ENCODE measurements around the gene ATF7. TPM values are rescaled to one million over a fixed set of nuclear protein-coding genes. Genes with fewer than 3 reads are reported as not detected.

Gene ATF7
- total and polyA plus RNA-seq, 2 donors (not counting 1 experiment from before 2014, with no cell fraction given): 15.7 to 42.2 TPM

- Histone ChIP-seq H3K27ac (ENCODE audit: low read length in 2 of 2) (peak overlapping the region; percentile 84 to 90), H4K20me1 (ENCODE audit: control insufficient read depth, insufficient read depth, low read length, poor library complexity, severe bottlenecking) (no peaks in the 10 kb centered on the region), H3K4me1 (ENCODE audit: control insufficient read depth in 2 of 2, insufficient read depth in 2 of 2, low read length in 2 of 2) (peaks cover 19 to 27% of the 10 kb centered on the region in 2 donors), H3K4me2 (replicated peaks; ENCODE audit: low read depth, low read length, poor library complexity, severe bottlenecking) (peak overlapping the region; percentile 93), H3K4me3 (ENCODE audit: control extremely low read depth in 1 of 5, extremely low read depth in 1 of 5, insufficient read depth in 1 of 5, low read depth in 2 of 5, low read length in 4 of 5) (peak overlapping the region; percentile 51 to 68 (median 61)), H3K9me3 (ENCODE audit: control extremely low read depth in 1 of 3, control insufficient read depth in 2 of 3, insufficient read depth in 1 of 3, low read length in 2 of 3) (no peaks in the 10 kb centered on the region), H2AFZ (ENCODE audit: insufficient read depth, low read depth, low read length, poor library complexity, severe bottlenecking) (peak overlapping the region; percentile 71), H3K27me3 (replicated peaks in 1 of 4; ENCODE audit: control extremely low read depth in 1 of 4, control insufficient read depth in 3 of 4, insufficient read depth in 4 of 4, low read length in 3 of 4) (no peaks in the 10 kb centered on the region), H3K36me3 (replicated peaks in 1 of 2; ENCODE audit: control extremely low read depth in 1 of 2, control insufficient read depth in 1 of 2, extremely low read depth in 1 of 2, insufficient read depth in 2 of 2, low read length in 1 of 2) (no peaks in the 10 kb centered on the region), H3K79me2 (ENCODE audit: control insufficient read depth, insufficient read depth, low read length) (no peaks in the 10 kb centered on the region), H3K9ac (ENCODE audit: low read length) (peak overlapping the region; percentile 69)
- 40% methylated on average over 5 of the region's 11 CpGs for WGBS (ENCODE audit: insufficient coverage)
- Mint-ChIP-seq H3K27me3 (no peaks in the 10 kb centered on the region), H3K4me3 (peak overlapping the region; percentile 98), H3K27ac (peak overlapping the region; percentile 96), H3K4me1 (peaks cover 25% of the 10 kb centered on the region), H3K9me3 (ENCODE audit: insufficient read depth) (no peaks in the 10 kb centered on the region)
- POLR2A ChIA-PET: interaction anchor here (0.9 kb wide), 1 partner anchor 52 kb away, joined by 3 read pairs; the partner anchor contains the start of gene PRR13
- CTCF ChIA-PET: interaction anchor here (1.0 to 1.3 kb wide), 3 partner anchors 16 to 148 kb away, joined by 3 to 4 read pairs (median 3); no protein-coding TSS in a partner anchor
- no peak for ATAC-seq (ENCODE audit: low read depth)
- TF ChIP-seq EZH2 (IDR thresholded peaks at IDR 0.05; ENCODE audit: borderline replicate concordance, insufficient read depth, low read depth, low read length, poor library complexity, severe bottlenecking) (no peak), CTCF (IDR thresholded peaks at IDR 0.05) (no peak)
- no peak for DNase-seq
- intact Hi-C loops (cut with micrococcal nuclease): loop anchor here (1.0 to 2.0 kb wide), 4 partner anchors 8 to 173 kb away; partner anchors contain the start of genes AAAS, PCBP2, PRR13 and TARBP2
These were observed 132.4 kb downstream of the ATF7 start for GRCh38 chr12:53493610-53494391.

Data from B cell (primary cell).